H9 (cell line): ENCODE data around the gene AKR1D1. TPM values are rescaled to one million over a fixed set of nuclear protein-coding genes. Genes with fewer than 3 reads are reported as not detected.

ENCODE experiments used
- DNase-seq: peaks from one replicate; pipeline ENCODE4 v3.0.0-alpha.2; 2017
- H2AFZ ChIP-seq: one replicate; pipeline ENCODE4 v1.6.1; 2013; ENCODE audit warnings: mild to moderate bottlenecking, low read length, control low read depth, moderate library complexity
- H2AK5ac ChIP-seq: 2 replicates; pipeline ENCODE4 v1.6.1; 2013; ENCODE audit warnings: low read length, control low read depth, mixed read lengths; ENCODE audit not compliant: insufficient read length
- H2BK120ac ChIP-seq: one replicate; pipeline ENCODE4 v1.6.1; 2013; ENCODE audit warnings: low read depth, mild to moderate bottlenecking, low read length, control low read depth, inconsistent platforms; ENCODE audit not compliant: poor library complexity, severe bottlenecking
- H2BK12ac ChIP-seq: 2 replicates; pipeline ENCODE4 v1.6.1; 2013; ENCODE audit warnings: low read length, control low read depth, mixed read lengths, low read depth; ENCODE audit not compliant: insufficient read length
- H2BK15ac ChIP-seq: 2 replicates; pipeline ENCODE4 v1.6.1; 2013; ENCODE audit warnings: low read depth, low read length, control low read depth
- H2BK20ac ChIP-seq: one replicate; pipeline ENCODE4 v1.6.1; 2013; ENCODE audit warnings: low read depth, mild to moderate bottlenecking, low read length, control low read depth, inconsistent platforms; ENCODE audit not compliant: poor library complexity, severe bottlenecking
- H2BK5ac ChIP-seq: 2 replicates; pipeline ENCODE4 v1.6.1; 2013; ENCODE audit warnings: low read length, control low read depth, mixed read lengths; ENCODE audit not compliant: insufficient read length
- H3K14ac ChIP-seq: 2 replicates; pipeline ENCODE4 v1.6.1; 2013; ENCODE audit warnings: low read length, control low read depth; ENCODE audit not compliant: insufficient read depth
- H3K18ac ChIP-seq: 2 replicates; pipeline ENCODE4 v1.6.1; 2013; ENCODE audit warnings: low read depth, mild to moderate bottlenecking, mixed read lengths, low read length, control low read depth; ENCODE audit not compliant: insufficient read length
- H3K23ac ChIP-seq: 2 replicates; pipeline ENCODE4 v1.6.1; 2013; ENCODE audit warnings: low read length, control low read depth, mixed read lengths, low read depth; ENCODE audit not compliant: insufficient read length
- H3K23me2 ChIP-seq: 2 replicates; pipeline ENCODE4 v1.6.1; 2013; ENCODE audit warnings: low read depth, mild to moderate bottlenecking, mixed read lengths, low read length, control low read depth; ENCODE audit not compliant: insufficient read length, poor library complexity, severe bottlenecking
- H3K27ac ChIP-seq: 2 replicates; pipeline ENCODE4 v1.5.1; 2013; ENCODE audit warnings: low read length, control low read depth, mixed read lengths, low read depth; ENCODE audit not compliant: insufficient read length
- H3K27me3 ChIP-seq: 2 replicates; pipeline ENCODE4 v1.6.1; 2013; ENCODE audit warnings: low read length, control low read depth, inconsistent platforms; ENCODE audit not compliant: insufficient read depth
- H3K4ac ChIP-seq: 2 replicates; pipeline ENCODE4 v1.6.1; 2013; ENCODE audit warnings: low read depth, mild to moderate bottlenecking, control low read depth, inconsistent platforms, low read length, moderate library complexity
- H3K4me1 ChIP-seq: 2 replicates; pipeline ENCODE4 v1.6.1; 2013; ENCODE audit warnings: low read length, control low read depth, inconsistent platforms; ENCODE audit not compliant: insufficient read depth
- H3K4me2 ChIP-seq: 2 replicates; pipeline ENCODE4 v1.6.1; 2013; ENCODE audit warnings: low read length, control low read depth, mixed read lengths; ENCODE audit not compliant: insufficient read length, insufficient read depth
- H3K56ac ChIP-seq: 2 replicates; pipeline ENCODE4 v1.6.1; 2013; ENCODE audit warnings: low read depth, mild to moderate bottlenecking, mixed read lengths, low read length, control low read depth; ENCODE audit not compliant: insufficient read length
- H3K79me1 ChIP-seq: 2 replicates; pipeline ENCODE4 v1.6.1; 2013; ENCODE audit warnings: low read depth, mild to moderate bottlenecking, moderate library complexity, low read length, control low read depth, inconsistent platforms; ENCODE audit not compliant: insufficient read depth, poor library complexity, severe bottlenecking
- H3K79me2 ChIP-seq: 2 replicates; pipeline ENCODE4 v1.6.1; 2013; ENCODE audit warnings: low read length, control low read depth, inconsistent platforms; ENCODE audit not compliant: insufficient read depth
- H3K9ac ChIP-seq: 2 replicates; pipeline ENCODE4 v1.6.1; 2013; ENCODE audit warnings: low read length, control low read depth, mixed read lengths; ENCODE audit not compliant: insufficient read length; ENCODE audit errors: extremely low read depth
- H3K9me3 ChIP-seq: one replicate; pipeline ENCODE4 v1.6.1; 2013; ENCODE audit warnings: low read depth, low read length, inconsistent platforms; ENCODE audit not compliant: control insufficient read depth
- H3T11ph ChIP-seq: one replicate; pipeline ENCODE4 v1.6.1; 2013; ENCODE audit warnings: mild to moderate bottlenecking, low read length, control low read depth, inconsistent platforms
- H4K20me1 ChIP-seq: one replicate; pipeline ENCODE4 v1.6.1; 2013; ENCODE audit not compliant: control insufficient read depth, insufficient read length, insufficient read depth
- H4K5ac ChIP-seq: 2 replicates; pipeline ENCODE4 v1.6.1; 2013; ENCODE audit warnings: low read depth, mild to moderate bottlenecking, mixed read lengths, low read length, control low read depth; ENCODE audit not compliant: insufficient read length
- H4K8ac ChIP-seq: replicated peaks from 2 replicates; pipeline ENCODE4 v1.6.1; 2013; ENCODE audit warnings: low read length, control low read depth, mixed read lengths, low read depth; ENCODE audit not compliant: insufficient read length
- H4K91ac ChIP-seq: 2 replicates; pipeline ENCODE4 v1.6.1; 2013; ENCODE audit warnings: low read depth, mild to moderate bottlenecking, moderate library complexity, mixed read lengths, low read length, control low read depth; ENCODE audit not compliant: insufficient read length
- H3K27ac Mint-ChIP-seq, 3 experiments: 2 replicates in 2 of 3; 3 replicates in 1 of 3; pipeline ENCODE4 v1.8.0; 2020 to 2021; ENCODE audit warnings: mixed read lengths in 3 of 3, mild to moderate bottlenecking in 1 of 3, moderate library complexity in 1 of 3
- H3K27me3 Mint-ChIP-seq: 2 replicates; pipeline ENCODE4 v1.8.0; 2021; ENCODE audit warnings: low read depth, mild to moderate bottlenecking, moderate library complexity, mixed read lengths
- H3K36me3 Mint-ChIP-seq, 3 experiments: 2 replicates in 2 of 3; 3 replicates in 1 of 3; pipeline ENCODE4 v1.8.0; 2020 to 2021; ENCODE audit warnings: low read depth in 3 of 3, mixed read lengths in 3 of 3; ENCODE audit not compliant: insufficient read depth in 1 of 3
- H3K4me1 Mint-ChIP-seq, 2 experiments: 2 replicates each; pipeline ENCODE4 v1.8.0; 2020; ENCODE audit warnings: mixed read lengths in 2 of 2
- H3K4me3 Mint-ChIP-seq, 2 experiments: 2 replicates in 1 of 2; 3 replicates in 1 of 2; pipeline ENCODE4 v1.8.0; 2020 to 2021; ENCODE audit warnings: mild to moderate bottlenecking in 2 of 2, mixed read lengths in 2 of 2, moderate library complexity in 1 of 2
- H3K9me3 Mint-ChIP-seq, 2 experiments: 2 replicates in 1 of 2; 3 replicates in 1 of 2; pipeline ENCODE4 v1.8.0; 2020; ENCODE audit warnings: mild to moderate bottlenecking in 2 of 2, mixed read lengths in 2 of 2, moderate library complexity in 1 of 2
- CTCF ChIP-seq: fragments of 200-600 bp; sonication (generic); conservative IDR thresholded peaks from 3 replicates; pipeline ENCODE4 v1.8.0; 2021; ENCODE audit warnings: antibody characterized with exemption, mild to moderate bottlenecking
- WGBS: extraction: QIAGEN DNeasy Blood & Tissue Kit; methylation state at CpG from one replicate; pipeline ENCODE4 v1.1.7; 2013; ENCODE audit warnings: missing lambda C conversion rate, low lambda C conversion rate, mixed read lengths; ENCODE audit not compliant: insufficient read length; ENCODE audit errors: extremely low coverage; 5-methylcytosine and 5-hydroxymethylcytosine counted together
- total RNA-seq: library from RNA; stranded (reverse); gene quantifications from 2 replicates; pipeline ENCODE4 v1.2.1, GENCODE V29; 2021

AKR1D1 gene
- total RNA-seq, 1 experiment from 2014 or later: 0.31 TPM

GRCh38 chr7:138116141-138116540 lies 39.9 kb downstream of the AKR1D1 start:
- H2AK5ac ChIP-seq: no peak overlapping the region
- no peak overlapping the region for H3K27ac ChIP-seq
- H2BK20ac ChIP-seq: no peak overlapping the region
- no peak overlapping the region for H2BK15ac ChIP-seq
- no peak overlapping the region for H3K23ac ChIP-seq
- H3K27me3 ChIP-seq: no peaks in the 10 kb centered on the region
- no peaks in the 10 kb centered on the region for H3K79me1 ChIP-seq
- no peak overlapping the region for H3K4ac ChIP-seq
- no peak overlapping the region for H4K5ac ChIP-seq
- Mint-ChIP-seq H3K27ac (0 out of 7 replicates have a peak overlapping the region, but pooled peaks of 1 of the 3 experiments have one; percentile 27), H3K4me1 (peaks cover 4 to 8% of the 10 kb centered on the region in 2 experiments), H3K36me3 (no peaks in the 10 kb centered on the region), H3K27me3 (no peaks in the 10 kb centered on the region), H3K9me3 (peaks cover 0 to 2% of the 10 kb centered on the region in 2 experiments; a peak in 1 of 5 replicates), H3K4me3 (no peak overlapping the region)
- no peak overlapping the region for H4K91ac ChIP-seq
- H2BK5ac ChIP-seq: no peak overlapping the region
- no peak for TF ChIP-seq CTCF
- H3T11ph ChIP-seq: no peak overlapping the region
- H3K79me2 ChIP-seq: no peaks in the 10 kb centered on the region
- H2BK120ac ChIP-seq: no peak overlapping the region
- DNase-seq: no peak
- H2BK12ac ChIP-seq: no peak overlapping the region
- no peak overlapping the region for H3K56ac ChIP-seq
- H3K23me2 ChIP-seq: no peaks in the 10 kb centered on the region
- H3K4me1 ChIP-seq: no peaks in the 10 kb centered on the region; the same call in 1 of the 2 replicates
- H3K9ac ChIP-seq: no peak overlapping the region
- H2AFZ ChIP-seq: no peak overlapping the region
- no peak overlapping the region for H3K18ac ChIP-seq
- no CpG with 5 or more reads among the region's 1 CpG for WGBS
- no peak overlapping the region for H4K8ac ChIP-seq
- no peaks in the 10 kb centered on the region for H4K20me1 ChIP-seq
- no peak overlapping the region for H3K14ac ChIP-seq
- no peak overlapping the region for H3K4me2 ChIP-seq
- no peaks in the 10 kb centered on the region for H3K9me3 ChIP-seq
